Neural progenitor cell (in vitro differentiated cells): ENCODE measurements around the gene FANCL.

Experiments used
- CTCF ChIP-seq: fragments of 200-600 bp; sonication (generic); IDR thresholded peaks from 2 replicates; pipeline ENCODE4 v1.5.1; 2017; ENCODE audit warnings: antibody characterized with exemption, mild to moderate bottlenecking
- EZH2 ChIP-seq: fragments of 200-600 bp; sonication (generic); IDR thresholded peaks from 2 replicates; pipeline ENCODE4 v1.6.1; 2017; ENCODE audit warnings: antibody characterized with exemption, mild to moderate bottlenecking, moderate library complexity

GRCh38 chr2:58146707-58147106 lies 94.4 kb downstream of the FANCL start:
- no peak for TF ChIP-seq CTCF
- no peak for TF ChIP-seq EZH2
